ENCODE measurements around the gene AOX1.
"Not testable (repeated sequence)": the region's sequence is repeated elsewhere in the genome, so short reads cannot be mapped to it uniquely, and the experiment has no call there.

AOX1 gene

DNA sequence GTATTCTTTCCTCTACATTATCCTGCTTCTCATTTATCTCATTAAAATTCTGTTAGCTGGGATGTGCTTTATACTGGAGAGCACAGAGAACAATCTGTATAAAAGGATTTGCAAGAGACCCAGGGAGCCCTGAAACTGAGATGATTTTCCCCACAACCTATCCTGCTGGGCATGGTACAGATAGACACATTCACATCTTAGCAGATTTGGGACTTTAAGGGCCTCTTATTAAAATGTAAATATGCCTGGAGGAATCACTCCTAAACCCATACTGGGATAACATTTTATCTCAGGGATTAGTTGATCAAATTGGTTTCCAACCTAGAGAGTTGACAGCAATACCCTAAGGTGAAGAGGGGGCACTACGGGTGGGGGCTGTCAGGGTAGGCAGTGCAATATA lies 45.5 kb downstream of the AOX1 start:
- no peak for DNase-seq

DNA sequence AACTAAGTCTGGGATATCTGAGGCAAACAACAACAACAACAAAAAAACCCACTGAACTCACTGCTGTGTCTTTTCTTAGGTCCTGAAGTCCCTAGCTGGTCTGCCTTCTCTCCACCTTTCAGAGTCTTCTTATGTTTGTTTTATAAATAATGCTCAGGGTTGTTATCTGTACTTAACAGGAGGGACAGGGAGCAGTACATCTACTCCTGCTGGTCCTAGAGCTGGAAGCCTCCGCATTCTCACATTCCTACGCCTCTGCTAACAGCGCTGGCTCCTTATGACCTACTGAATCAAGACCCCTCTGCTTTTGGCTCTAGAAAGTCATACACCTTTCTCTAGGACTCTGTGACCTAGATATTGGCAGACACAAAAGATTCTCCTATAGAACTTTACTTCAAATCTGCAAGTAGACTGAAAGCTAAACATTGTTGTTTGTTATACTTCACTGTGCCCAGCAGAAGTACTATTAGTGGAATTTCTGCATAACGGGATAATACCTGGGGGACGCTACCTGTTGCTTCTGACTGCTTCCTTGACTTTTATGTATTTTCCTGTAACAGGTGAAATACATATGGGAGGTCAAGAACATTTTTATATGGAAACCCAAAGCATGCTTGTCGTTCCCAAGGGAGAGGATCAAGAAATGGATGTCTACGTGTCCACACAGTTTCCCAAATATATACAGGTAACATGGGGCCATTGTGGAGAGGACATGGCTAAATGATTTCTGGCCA lies 48.6 kb downstream of the AOX1 start:
- DNase-seq: no peak

DNA sequence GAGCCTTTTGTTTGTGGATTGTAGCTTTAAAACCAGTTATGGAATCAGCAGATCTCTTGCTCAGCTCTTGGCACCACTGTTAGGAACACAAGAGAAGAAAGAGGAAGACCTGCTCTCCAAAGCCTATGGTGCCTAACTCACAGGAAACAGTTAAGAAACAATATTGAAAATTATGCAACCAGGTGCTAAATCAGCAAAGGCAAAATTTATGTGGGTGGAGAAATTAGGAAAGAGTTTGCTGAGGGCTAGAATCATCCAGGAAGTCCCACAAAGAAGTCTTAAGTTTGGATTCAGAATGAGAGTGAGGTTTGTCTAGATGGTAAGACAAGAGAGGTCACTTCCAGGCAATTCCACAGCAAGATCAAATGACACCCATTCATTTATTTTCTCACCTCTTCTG lies 49.4 kb downstream of the AOX1 start:
- no peak for DNase-seq

DNA sequence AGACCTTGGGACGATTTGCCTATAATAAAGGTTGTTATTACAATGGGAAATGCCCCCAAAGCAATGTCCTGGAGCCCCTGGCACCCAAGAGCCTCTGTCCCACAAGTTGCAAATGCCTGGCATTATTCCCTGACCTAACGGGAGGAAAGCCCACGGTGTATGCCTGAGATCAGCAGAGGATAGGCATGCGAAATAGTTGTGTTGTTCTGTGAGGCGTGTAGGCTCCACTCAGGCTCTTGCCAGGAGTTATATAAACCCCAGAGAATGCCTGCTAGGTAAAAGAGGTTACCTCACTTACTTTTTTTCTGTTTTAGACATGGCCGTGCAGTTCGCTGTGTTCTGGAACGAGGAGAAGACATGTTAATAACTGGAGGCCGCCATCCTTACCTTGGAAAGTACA lies 52.1 kb downstream of the AOX1 start:
- no peak for DNase-seq

DNA sequence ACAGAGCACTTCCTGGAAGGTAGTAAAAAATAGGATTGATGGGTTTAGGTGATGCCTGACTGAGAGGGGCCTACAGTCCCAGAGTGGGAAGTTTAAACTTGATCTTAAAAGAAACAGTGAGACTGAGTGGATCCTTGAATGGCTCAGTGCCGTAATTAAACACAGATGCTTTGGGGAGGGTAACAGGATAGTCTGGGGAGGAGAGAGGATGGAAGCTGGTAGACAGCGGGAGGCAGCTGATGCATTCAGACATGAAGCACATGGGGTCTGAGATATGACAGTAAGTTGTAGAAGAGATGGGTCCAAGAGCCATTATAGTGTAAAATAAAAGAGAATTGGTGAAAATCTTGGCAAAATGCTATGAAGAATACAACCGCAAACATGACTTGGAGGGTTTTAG lies 54.4 kb downstream of the AOX1 start:
- no peak for DNase-seq

DNA sequence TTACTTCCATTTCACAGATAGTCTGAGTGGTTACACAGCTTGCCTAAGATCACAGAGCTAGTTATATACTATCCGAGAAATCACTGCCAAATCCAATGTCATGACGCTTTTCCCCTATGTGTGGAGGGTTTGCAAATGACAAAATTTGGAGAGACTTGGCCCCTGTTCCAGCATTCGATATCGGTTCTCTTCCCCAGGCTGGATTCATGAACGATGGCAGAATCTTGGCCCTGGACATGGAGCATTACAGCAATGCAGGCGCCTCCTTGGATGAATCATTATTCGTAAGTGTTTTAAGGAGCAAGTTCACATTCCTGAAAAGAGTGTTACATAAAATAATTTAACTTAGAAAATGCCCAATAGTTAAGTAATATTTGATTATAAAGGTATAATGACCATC lies 55.1 kb downstream of the AOX1 start:
- no peak for DNase-seq

DNA sequence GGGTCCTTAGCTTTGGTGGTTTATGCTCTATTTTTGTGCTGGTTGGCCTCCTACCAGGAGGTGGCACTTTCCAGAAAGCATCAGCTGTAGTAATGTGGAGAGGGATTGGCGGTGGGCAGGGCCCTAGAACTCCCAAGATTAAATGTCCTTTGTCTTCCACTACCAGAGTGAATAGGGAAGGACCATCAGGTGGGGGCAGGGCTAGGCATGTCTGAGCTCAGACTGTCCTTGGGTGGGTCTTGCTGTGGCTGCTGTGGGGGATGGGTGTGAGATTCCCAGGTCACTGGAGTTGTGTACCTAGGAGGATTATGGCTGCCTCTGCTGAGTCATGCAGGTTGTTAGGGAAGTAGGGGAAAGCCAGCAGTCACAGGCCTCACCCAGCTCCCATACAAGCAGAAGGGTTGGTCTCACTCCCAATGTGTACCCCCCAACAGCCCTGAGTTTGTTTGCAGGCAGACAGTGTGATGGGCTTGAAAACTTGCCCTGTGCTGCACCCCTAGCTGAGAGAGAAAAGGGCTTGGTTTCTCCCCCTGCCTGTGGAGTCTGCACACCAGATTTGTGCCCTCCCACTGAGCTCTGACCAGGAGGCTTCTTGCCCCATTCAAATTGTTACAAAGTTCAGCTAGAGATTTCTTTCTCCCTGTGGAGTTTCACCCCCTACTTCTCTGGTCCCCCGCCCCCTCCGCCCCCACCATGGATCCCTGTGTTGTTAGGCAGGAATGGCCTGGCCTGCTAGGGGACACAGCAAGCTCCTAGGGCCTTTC lies 62.9 kb downstream of the AOX1 start:
- not testable (repeated sequence) for DNase-seq

DNA sequence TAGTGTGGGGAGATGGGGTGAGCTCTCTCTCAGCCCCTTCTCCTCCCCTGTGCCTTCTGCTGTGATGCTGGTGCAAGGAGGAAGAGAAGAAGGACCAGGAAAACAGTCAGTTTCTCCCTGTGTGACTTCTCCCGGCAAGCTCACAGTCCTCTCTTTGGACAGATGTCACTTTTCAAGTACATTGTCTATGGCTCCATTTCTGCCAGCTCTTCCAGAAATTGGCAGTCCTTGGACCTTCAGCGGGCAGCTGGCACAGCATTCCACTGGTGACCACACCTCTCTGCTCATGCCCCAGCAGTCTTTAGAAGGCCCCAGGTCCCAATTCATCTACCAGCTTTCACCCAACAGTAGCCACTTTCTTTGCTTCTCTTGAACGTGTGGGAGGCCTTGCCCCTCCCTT lies 63.9 kb downstream of the AOX1 start:
- DNase-seq: no peak

DNA sequence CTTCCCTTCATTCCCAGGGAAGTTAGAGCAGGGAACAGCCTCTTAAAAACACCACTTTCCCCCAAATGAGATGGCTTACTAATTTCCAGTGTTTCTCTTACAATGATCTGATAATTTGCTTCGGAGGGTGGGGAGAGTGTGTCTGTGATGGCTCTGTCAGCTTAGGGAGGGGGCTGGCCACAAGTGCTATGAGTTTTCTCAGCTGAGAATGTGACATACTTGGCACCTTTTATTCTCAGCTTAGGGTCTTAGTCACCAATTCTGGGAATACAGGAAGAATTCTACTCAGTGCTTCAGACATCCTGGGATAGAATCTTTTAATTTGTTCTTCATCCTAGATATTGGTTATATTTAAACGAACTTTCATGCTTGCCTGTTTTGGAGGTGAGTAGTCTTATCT lies 64.4 kb downstream of the AOX1 start:
- DNase-seq: no peak

DNA sequence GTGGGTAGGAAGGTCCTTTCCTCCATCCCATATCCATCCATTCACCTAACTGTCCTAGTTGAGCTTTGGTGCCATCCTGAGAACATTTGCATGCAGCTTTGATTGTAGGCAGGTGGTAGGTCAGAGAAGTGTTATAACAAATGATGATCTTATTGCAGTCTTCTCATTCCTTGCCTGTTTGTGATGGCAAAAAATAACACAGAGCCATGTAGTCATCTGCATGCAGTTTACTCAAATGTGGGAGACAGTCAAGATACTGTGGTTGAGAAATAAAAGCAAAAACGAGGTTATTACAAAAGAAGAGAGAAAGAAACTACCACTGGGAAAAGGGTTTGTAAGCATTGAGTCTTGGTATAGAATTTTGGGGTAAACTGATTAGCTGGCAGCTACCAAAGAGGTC lies 66.3 kb downstream of the AOX1 start:
- no peak for DNase-seq

DNA sequence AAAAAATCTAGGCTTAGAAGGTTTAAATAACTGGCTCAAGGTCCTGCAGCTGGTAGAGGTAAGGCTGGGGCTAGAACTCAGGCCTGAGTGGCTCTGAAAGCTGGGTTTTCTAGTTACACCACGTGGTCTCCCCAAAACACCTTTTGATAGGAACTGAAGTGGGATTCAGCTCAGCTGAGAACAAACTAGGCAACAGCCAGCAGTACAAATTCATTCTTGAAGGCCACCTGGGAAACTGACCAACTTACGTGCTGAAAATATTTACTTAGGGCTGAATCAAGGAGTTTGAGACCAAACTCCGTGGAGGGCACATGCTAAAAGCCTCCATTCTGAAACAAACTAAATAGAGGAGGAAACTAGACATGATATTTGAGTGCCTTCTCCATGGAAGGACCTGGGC lies 67.2 kb downstream of the AOX1 start:
- DNase-seq: no peak

DNA sequence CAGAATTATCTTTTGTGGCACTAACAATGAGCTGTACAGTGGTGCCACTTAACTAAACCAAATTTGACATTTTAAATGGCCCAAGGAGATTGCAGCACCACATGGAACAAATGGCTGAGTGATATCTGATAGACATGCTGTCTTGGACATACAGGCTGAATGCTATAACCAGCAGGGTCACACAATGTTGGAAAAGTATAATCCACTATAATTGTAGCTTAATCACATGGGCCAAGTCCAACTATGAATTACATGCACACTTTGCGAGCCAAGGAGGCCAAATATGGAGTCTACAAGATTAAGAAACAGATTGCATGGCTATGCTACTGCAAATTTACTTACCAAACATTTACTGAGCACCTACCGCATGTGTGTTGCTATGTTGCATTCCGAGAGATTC lies 69.0 kb downstream of the AOX1 start:
- no peak for DNase-seq

DNA sequence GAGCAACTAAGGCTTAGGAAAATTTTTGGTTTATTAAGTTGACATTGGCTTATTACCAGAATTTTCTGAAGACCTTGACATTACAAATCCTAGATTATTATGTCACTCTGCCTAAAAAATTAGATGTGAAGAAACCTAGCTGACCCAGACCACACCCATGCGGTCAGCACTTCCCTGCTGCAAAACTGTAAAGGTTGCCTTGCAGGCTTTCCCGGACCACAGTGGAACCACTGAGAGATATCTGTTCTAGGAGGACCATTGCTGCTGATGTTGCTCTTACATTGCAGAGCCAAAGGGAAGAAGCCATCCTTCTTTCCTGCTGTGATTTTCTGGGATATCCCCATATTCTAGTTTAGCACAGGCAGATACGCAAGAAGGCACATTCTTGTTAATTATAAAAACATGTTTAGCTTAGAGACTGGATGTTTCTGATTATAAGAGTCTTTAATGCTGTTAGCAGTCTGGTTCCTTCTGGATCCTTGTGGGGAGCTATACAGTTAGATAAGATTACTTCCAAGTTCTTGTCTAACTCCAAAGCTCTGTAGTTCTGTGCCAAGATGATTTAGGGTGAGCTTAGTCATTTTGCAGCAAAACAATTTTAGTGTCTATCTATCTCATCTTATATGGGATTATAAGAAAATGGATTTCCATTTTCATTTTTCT lies 70.2 kb downstream of the AOX1 start:
- no peak for DNase-seq

DNA sequence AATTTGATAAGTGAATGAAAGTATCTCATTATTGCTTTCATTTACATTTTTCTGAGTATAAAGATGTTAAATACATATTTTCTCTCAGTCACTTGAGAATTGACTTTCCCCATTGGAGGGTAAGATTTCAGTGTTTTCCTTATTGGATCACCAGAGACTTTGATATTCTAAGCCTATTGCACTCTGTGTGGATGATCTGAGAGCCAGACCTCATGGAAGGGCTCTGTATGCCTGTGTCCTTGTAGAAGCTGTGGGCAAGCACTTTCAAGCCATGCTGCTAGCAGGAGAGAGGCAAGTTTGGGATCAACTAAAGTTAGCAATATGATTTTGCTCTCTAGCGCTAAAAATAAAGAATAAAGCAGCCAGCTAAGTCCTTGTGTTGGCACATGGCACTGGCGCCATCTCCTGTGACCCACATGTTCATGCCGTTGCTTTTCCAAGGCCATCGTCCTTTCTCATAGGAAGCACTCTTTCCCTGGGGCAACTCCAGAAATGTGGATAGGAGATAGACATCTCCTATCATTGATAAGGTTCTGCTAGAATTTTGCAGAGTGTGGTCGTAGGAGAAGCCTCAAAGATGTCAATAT lies 72.6 kb downstream of the AOX1 start:
- DNase-seq: no peak

DNA sequence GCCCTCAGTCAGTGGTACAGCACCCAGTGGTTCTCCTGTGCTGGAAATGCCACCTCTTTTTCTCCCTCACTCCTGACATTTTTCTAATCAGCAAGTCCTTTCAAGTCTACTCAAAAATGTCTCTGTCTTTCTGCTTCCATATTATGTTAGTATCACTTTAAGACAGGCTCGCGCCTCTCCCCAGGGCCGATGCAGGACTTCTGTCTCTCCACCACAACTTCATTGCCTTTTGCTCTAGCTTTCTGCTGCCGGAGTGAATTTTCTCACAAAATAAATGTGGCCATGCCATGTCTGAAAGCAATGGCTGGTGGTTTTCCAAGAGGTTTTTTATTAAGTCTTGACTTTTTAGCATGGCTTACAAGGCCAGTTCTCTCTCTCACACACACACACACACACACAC lies 73.6 kb downstream of the AOX1 start:
- no peak for DNase-seq

DNA sequence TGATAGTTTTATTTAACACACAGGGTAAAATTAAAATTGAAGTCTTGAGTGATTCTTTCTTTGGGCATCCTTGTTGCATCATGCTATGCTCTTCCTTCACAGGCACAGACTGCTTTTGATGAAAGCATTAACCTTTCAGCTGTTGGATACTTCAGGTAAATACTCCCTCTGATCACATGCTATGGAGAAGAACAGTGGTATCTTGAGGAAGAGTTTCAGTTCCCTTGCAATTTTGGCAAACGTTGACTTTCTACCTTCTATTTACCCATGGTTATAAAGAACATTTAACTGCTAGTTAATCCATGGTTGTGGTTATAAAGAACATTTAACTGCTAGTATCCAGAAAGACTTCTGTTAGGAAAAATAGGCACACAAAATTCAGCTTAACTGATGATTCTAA lies 75.7 kb downstream of the AOX1 start:
- DNase-seq: no peak

DNA sequence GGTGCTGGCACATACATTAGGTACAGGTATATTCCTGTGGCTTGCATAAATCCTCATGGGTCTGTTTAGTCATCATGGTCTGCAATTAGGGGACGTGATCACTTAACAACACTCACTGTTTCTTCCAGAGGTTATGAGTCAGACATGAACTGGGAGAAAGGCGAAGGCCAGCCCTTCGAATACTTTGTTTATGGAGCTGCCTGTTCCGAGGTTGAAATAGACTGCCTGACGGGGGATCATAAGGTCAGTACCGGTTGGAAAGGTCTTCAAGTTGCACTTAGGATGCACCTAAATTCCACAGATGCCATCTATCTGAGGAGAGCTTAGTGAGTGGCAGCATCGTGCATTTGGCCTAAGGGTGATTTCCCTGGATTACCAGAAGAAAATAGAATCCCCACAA lies 76.9 kb downstream of the AOX1 start:
- DNase-seq: no peak

DNA sequence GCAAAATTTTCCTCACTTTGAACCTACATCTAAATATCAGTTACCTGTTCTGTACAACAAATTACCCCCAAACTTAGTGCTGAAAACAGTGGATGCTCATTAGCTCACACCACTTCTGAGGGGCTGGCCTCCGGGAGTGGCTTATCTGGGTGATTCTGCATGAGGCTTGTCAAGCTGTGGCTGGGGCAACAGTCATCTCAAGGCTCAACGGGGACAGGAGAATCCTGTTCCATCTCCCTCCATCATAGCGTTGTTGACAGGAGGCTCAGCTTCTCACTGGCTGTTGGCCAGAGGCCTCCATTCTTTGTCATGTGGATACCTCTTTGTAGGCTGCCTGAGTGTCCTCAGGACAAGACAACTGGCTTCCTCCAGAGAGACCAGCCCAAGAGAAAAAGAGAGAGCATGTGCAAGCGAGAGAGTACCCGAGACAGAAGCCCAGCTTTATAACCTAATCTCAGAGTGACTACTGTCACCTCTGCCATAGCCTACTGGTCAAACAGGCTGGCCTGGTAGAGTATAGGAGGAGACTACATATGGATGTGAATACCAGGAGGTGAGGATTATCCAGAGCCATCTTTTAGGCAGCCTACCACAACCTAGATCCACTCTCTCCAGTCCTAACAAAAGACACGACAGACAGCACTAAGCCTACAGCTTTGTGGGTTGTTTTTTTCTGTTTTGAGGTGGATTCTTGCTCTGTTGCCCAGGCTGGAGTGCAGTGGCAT lies 79.1 kb downstream of the AOX1 start:
- no peak for DNase-seq

DNA sequence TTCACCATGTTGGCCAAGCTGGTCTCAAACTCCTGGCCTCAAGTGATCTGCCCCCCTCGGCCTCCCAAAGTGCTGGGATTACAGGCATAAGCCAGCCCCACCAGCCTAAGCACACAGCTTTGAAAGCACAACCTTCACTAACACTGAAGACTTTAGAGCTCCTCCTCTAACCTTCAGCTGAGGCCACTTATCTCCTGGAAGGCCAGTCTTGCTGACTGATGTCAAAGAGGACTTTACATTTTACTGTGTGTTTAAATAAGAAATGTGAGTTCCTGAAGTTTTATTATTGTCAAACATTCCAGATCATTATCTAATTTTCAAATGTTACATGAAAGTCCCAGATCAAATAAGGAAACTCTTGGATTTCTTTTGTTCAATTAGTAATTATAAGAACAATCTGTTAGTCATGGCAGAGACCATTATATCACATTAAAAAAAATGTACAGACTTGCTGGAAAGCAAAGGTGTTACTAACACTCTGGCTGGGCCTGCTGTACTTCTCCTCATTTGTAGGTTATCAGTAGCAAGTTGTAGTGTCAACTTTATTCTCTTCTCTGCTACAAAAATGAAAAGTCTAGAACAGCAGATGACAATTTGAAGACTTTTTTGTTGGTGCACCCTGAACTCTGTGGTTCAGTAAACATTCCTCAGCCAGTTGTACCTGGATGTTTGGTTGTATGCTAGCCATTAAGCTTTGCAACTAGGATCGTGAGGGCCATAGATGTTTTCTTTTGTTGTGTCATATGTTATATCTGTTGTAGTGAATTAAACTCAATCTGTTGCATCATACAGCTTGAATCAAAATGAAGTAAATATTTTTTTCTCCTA lies 80.0 kb downstream of the AOX1 start:
- no peak for DNase-seq

DNA sequence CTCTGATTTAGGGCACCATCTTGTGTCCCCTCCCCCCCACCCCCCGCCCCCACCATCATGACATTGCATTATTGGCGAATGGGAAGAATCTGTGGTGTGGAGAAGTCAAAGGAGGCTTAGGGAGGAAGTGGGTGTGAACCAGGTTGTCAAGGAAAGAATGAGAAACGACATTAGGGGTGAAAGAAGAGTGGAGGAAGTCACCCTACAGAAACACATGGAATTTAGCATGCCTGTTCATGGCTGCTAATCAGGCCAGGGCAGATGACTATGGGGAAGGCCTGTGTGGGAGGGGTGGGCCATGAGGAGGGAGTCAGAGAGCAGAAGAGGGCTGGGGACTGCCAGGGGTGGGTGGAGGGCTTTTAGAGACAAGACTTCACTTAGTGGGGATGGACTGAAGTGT lies 81.6 kb downstream of the AOX1 start:
- DNase-seq: no peak

DNA sequence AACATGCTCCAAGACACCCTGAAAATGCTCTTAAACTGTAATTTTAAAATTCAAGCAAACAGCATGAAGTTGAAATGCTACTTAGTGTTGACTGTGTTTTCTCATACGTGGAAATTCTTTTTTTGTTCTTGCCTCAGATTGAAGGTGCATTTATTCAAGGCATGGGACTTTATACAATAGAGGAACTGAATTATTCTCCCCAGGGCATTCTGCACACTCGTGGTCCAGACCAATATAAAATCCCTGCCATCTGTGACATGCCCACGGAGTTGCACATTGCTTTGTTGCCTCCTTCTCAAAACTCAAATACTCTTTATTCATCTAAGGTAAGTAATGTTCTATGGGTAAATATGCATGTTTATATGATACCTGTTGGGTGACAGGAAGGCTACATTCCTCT lies 82.7 kb downstream of the AOX1 start:
- no peak for DNase-seq

DNA sequence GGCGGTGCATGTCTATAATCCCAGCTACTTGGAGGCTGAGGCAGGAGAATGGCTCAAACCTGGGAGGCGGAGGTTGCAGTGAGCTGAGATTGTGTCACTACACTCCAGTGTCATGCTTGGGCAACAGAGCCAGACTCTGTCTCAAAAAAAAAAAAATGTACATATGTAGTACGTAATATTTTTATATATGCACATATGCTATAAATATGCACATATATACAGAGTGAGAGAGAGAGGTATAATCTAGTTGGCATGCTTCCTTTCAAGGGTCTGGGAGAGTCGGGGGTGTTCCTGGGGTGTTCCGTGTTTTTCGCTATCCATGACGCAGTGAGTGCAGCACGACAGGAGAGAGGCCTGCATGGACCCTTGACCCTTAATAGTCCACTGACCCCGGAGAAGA lies 83.5 kb downstream of the AOX1 start:
- DNase-seq: no peak

All from NCI-H1930 (cell line).